GM23338 (cell line): Measurements from ENCODE around the gene CADPS2. TPM values are rescaled to one million over a fixed set of nuclear protein-coding genes. Genes with fewer than 3 reads are reported as not detected.

ENCODE experiments used
- CTCF ChIP-seq, 2 experiments: fragments of 200-600 bp in 1 of 2; sonication (generic) in 1 of 2; conservative IDR thresholded peaks; 2 replicates each; pipeline versions ENCODE4 v1.5.1 to v1.6.1; 2016 to 2017; ENCODE audit warnings: antibody characterized with exemption in 2 of 2, low read depth in 2 of 2, mild to moderate bottlenecking in 2 of 2, moderate library complexity in 1 of 2
- ETS1 ChIP-seq: IDR thresholded peaks from 2 replicates; pipeline ENCODE4 v1.6.1; 2016; ENCODE audit warnings: antibody characterized with exemption
- NANOG ChIP-seq: IDR thresholded peaks from 2 replicates; pipeline ENCODE4 v1.6.1; 2016; ENCODE audit warnings: antibody characterized with exemption, borderline replicate concordance
- POLR2AphosphoS5 ChIP-seq: IDR thresholded peaks from 2 replicates; pipeline ENCODE4 v1.6.1; 2016; ENCODE audit warnings: antibody characterized with exemption, low read depth
- ZNF331 ChIP-seq: fragments of 250-450 bp; sonication (Bioruptor Pico); IDR thresholded peaks from 2 replicates; pipeline ENCODE4 v1.5.0; 2020; ENCODE audit warnings: low read depth, mild to moderate bottlenecking, moderate library complexity
- ZNF462 ChIP-seq: fragments of 250-450 bp; sonication (Bioruptor Pico); IDR thresholded peaks from 2 replicates; pipeline ENCODE4 v1.5.0; 2020; ENCODE audit warnings: mild to moderate bottlenecking, moderate library complexity
- polyA plus RNA-seq: library from polyadenylated mRNA; unstranded; fragments of >200 nt; fragmentation: Nextera tagmentation; extraction: Ambion mirVana; gene quantifications from 2 replicates; pipeline ENCODE4 v1.2.1, GENCODE V29; 2016
- total RNA-seq: library from RNA; depleted of rRNA; stranded (reverse); fragments of >200 nt; shearing (Covaris generic); gene quantifications from 2 replicates; pipeline ENCODE4 v1.2.3, GENCODE V29; 2014

Gene CADPS2
- total and polyA plus RNA-seq, 2 experiments from 2014 or later: 16.3 to 36.9 TPM

GRCh38 chr7:122884186-122884585, 2.1 kb downstream of the CADPS2 start (continued):
- no peak for TF ChIP-seq ZNF462 (CRISPR knock-in tag)
- TF ChIP-seq CTCF (conservative IDR thresholded peaks at IDR 0.05; ENCODE audit: low read depth in 2 of 2): no peak
- TF ChIP-seq POLR2AphosphoS5: no peak
- no peak for TF ChIP-seq ETS1
- no peak for TF ChIP-seq NANOG
- no peak for TF ChIP-seq ZNF331 (CRISPR knock-in tag)
